T-cell (primary cell): ENCODE measurements around the gene CBX5. TPM values are rescaled to one million over a fixed set of nuclear protein-coding genes. Genes with fewer than 3 reads are reported as not detected.
A peak's percentile ranks its signal among the peaks of the same experiment; 100 is the strongest.

Experiments used
- ATAC-seq, 4 experiments: fragments of 200-7000 bp in 3 of 4; fragments of 150-1000 bp in 1 of 4; cut with Tn5 transposase; replicated peaks in 1 of 4; 1 replicate in 3 of 4; 2 replicates in 1 of 4; pipeline ENCODE4 v1.10.0; 2021; ENCODE audit warnings: moderate library complexity in 3 of 4, mild to moderate bottlenecking in 2 of 4, moderate number of reproducible peaks in 1 of 4
- CTCF ChIA-PET, 2 donors: fragments of 300-600 bp; sonication (Branson Sonifier 250); formaldehyde crosslinking; loops; one replicate each; lab custom pipeline; 2022; ENCODE audit warnings: antibody characterized with exemption in 2 of 2; lab: Charles Lee
- POLR2A ChIA-PET, 2 donors: fragments of 300-600 bp; sonication (Branson Sonifier 250); formaldehyde crosslinking; loops; one replicate each; lab custom pipeline; 2022; ENCODE audit warnings: antibody characterized with exemption in 2 of 2; lab: Charles Lee
- DNase-seq, 35 experiments: peaks; one replicate each; pipeline versions ENCODE4 v3.0.0 to v3.0.0-alpha.2; 2013 to 2023
- H3K27ac ChIP-seq: one replicate; pipeline ENCODE4 v1.5.1; 2013; ENCODE audit warnings: low read length
- H3K27me3 ChIP-seq, 2 experiments: replicated peaks in 1 of 2; 1 replicate in 1 of 2; 2 replicates in 1 of 2; pipeline versions ENCODE4 v1.6.1 to v1.7.0; 2013; ENCODE audit warnings: low read length in 1 of 2, mixed read lengths in 1 of 2; ENCODE audit not compliant: control insufficient read depth in 2 of 2, insufficient read depth in 2 of 2; ENCODE audit errors: extremely low read depth in 1 of 2
- H3K36me3 ChIP-seq, 2 donors: 1 replicate in 1 of 2; 2 replicates in 1 of 2; pipeline versions ENCODE4 v1.6.1 to v1.7.0; 2013; ENCODE audit warnings: low read length in 1 of 2; ENCODE audit not compliant: control insufficient read depth in 2 of 2, insufficient read depth in 1 of 2; ENCODE audit errors: extremely low read depth in 1 of 2
- H3K4me1 ChIP-seq, 2 experiments: 1 replicate in 1 of 2; 2 replicates in 1 of 2; pipeline versions ENCODE4 v1.6.1 to v1.7.0; 2013; ENCODE audit warnings: low read length in 2 of 2, mixed read lengths in 1 of 2; ENCODE audit not compliant: insufficient read depth in 2 of 2, control insufficient read depth in 1 of 2; ENCODE audit errors: extremely low read depth in 1 of 2
- H3K4me3 ChIP-seq, 2 donors: 1 replicate in 1 of 2; 2 replicates in 1 of 2; pipeline versions ENCODE4 v1.5.1 to v1.7.0; 2013; ENCODE audit warnings: mild to moderate bottlenecking in 2 of 2, low read length in 1 of 2, moderate library complexity in 1 of 2; ENCODE audit not compliant: control insufficient read depth in 1 of 2; ENCODE audit errors: extremely low read depth in 1 of 2
- H3K9me3 ChIP-seq: 2 replicates; pipeline ENCODE4 v1.7.0; 2013
- H3K27ac Mint-ChIP-seq, 2 donors: one replicate each; pipeline ENCODE4 v1.8.0; 2020 to 2021; ENCODE audit warnings: mild to moderate bottlenecking in 2 of 2, mixed read lengths in 2 of 2
- H3K27me3 Mint-ChIP-seq, 2 donors: one replicate each; pipeline ENCODE4 v1.8.0; 2021 to 2022; ENCODE audit warnings: mixed read lengths in 2 of 2
- H3K36me3 Mint-ChIP-seq: one replicate; pipeline ENCODE4 v1.8.0; 2021; ENCODE audit warnings: mixed read lengths
- H3K4me1 Mint-ChIP-seq, 3 donors: one replicate each; pipeline ENCODE4 v1.8.0; 2020 to 2022; ENCODE audit warnings: mixed read lengths in 3 of 3, mild to moderate bottlenecking in 1 of 3
- H3K4me3 Mint-ChIP-seq, 3 donors: one replicate each; pipeline ENCODE4 v1.8.0; 2020 to 2022; ENCODE audit warnings: mild to moderate bottlenecking in 3 of 3, mixed read lengths in 3 of 3, moderate library complexity in 3 of 3
- H3K9me3 Mint-ChIP-seq, 3 donors: one replicate each; pipeline ENCODE4 v1.8.0; 2020 to 2022; ENCODE audit warnings: mixed read lengths in 3 of 3
- WGBS: methylation state at CpG from one replicate; pipeline ENCODE4 v1.1.5; 2013; ENCODE audit warnings: missing lambda C conversion rate; ENCODE audit not compliant: insufficient coverage; 5-methylcytosine and 5-hydroxymethylcytosine counted together
- total RNA-seq, 35 experiments: library from RNA in 6 of 35; stranded (reverse) in 6 of 35; fragments of 120-200 nt in 1 of 35; gene quantifications; one replicate each; pipeline versions ENCODE4 v1.2.1 to v1.2.4 and lab custom pipeline; 2013 to 2026

The CBX5 gene
- total RNA-seq, 5 donors from 2014 or later (not counting 1 experiment from before 2014, with no cell fraction given), result 43.8 to 54.5 (median 47.1) TPM

- peaks cover 6 to 7% of the 10 kb centered on the region in 2 donors for H3K27me3 Mint-ChIP-seq
- H3K36me3 ChIP-seq, result no peaks in the 10 kb centered on the region
- peaks cover 11 to 14% of the 10 kb centered on the region in 2 experiments for H3K4me1 ChIP-seq
- H3K27ac ChIP-seq, result no peak overlapping the region
- CTCF ChIA-PET, result interaction anchor here in 1 of 2 donors (1.1 kb wide), 1 partner anchor 150 kb away, joined by 3 read pairs; no protein-coding TSS in a partner anchor
- no peak overlapping the region for H3K4me3 ChIP-seq
- H3K4me3 Mint-ChIP-seq, result no peak overlapping the region
- peaks cover 0 to 23% of the 10 kb centered on the region in 2 experiments for H3K27me3 ChIP-seq
- DNase-seq, result no peak
- WGBS, result 76% methylated on average over 4 of the region's 6 CpGs
- no peak overlapping the region for H3K27ac Mint-ChIP-seq
- peaks cover 10 to 22% (median 18%) of the 10 kb centered on the region in 3 donors for H3K4me1 Mint-ChIP-seq
- POLR2A ChIA-PET, result no interaction called here
- ATAC-seq, result no peak
- H3K36me3 Mint-ChIP-seq, result no peaks in the 10 kb centered on the region
- H3K9me3 ChIP-seq, result no peaks in the 10 kb centered on the region
- H3K9me3 Mint-ChIP-seq, result no peaks in the 10 kb centered on the region
Observed at GRCh38 chr12:54221402-54221984, 58.4 kb downstream of the CBX5 start.

DNA sequence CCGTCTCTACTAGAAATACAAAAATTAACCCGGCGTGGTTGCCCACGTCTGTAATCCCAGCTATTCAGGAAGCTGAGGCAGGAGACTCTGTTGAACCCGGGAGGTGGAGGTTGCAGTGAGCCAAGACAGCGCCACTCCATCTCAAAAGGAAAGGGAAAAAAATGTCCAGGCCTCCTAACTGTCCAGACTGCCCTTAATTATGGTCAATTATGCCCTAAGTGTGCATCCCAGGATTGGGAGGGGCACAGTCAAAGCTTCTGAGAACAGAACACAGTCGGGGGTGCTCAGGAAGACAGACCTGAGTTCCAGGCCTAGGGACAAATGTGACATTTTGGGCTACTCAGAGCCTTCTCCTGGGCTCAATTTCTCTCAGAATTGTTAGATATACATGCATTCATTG lies 59.4 kb downstream of the CBX5 start:
- H3K9me3 Mint-ChIP-seq, result no peaks in the 10 kb centered on the region

GRCh38 chr12:54220092-54220557 lies 59.8 kb downstream of the CBX5 start:
- no peaks in the 10 kb centered on the region for H3K36me3 Mint-ChIP-seq
- H3K4me1 Mint-ChIP-seq, result peaks cover 24 to 36% (median 31%) of the 10 kb centered on the region in 3 donors
- Histone ChIP-seq H3K27ac (no peak overlapping the region), H3K27me3 (peaks cover 0 to 23% of the 10 kb centered on the region in 2 experiments), H3K4me3 (no peak overlapping the region), H3K9me3 (no peaks in the 10 kb centered on the region), H3K4me1 (peaks cover 22 to 28% of the 10 kb centered on the region in 2 experiments), H3K36me3 (no peaks in the 10 kb centered on the region)
- peak in 3 of 4 experiments; percentile 20 to 47 (median 39) for ATAC-seq
- H3K4me3 Mint-ChIP-seq, result no peak overlapping the region
- H3K27ac Mint-ChIP-seq, result no peak overlapping the region
- no peaks in the 10 kb centered on the region for H3K9me3 Mint-ChIP-seq
- ChIA-PET CTCF (interaction anchor here (0.6 to 1.0 kb wide), 5 partner anchors 61 to 504 kb away, joined by 3 to 6 read pairs (median 4); no protein-coding TSS in a partner anchor), POLR2A (interaction anchor here in 1 of 2 donors (0.7 kb wide), 1 partner anchor 56 kb away, joined by 4 read pairs; no protein-coding TSS in a partner anchor)
- peaks cover 6 to 7% of the 10 kb centered on the region in 2 donors for H3K27me3 Mint-ChIP-seq
- DNase-seq, result peak in 31 of 35 experiments; percentile 21 to 77 (median 49)
- 83% methylated on average over 6 of the region's 8 CpGs for WGBS

More for the DNA sequence above, 59.4 kb downstream of the CBX5 start:
- Histone ChIP-seq H3K27ac (no peak overlapping the region), H3K4me1 (peaks cover 21 to 24% of the 10 kb centered on the region in 2 experiments), H3K36me3 (no peaks in the 10 kb centered on the region), H3K4me3 (no peak overlapping the region), H3K9me3 (no peaks in the 10 kb centered on the region), H3K27me3 (peaks cover 0 to 23% of the 10 kb centered on the region in 2 experiments)
- DNase-seq (no peak), ATAC-seq (no peak)
- CTCF ChIA-PET, result interaction anchor here (0.6 to 1.0 kb wide), 3 partner anchors 148 to 261 kb away, joined by 3 to 6 read pairs (median 5); no protein-coding TSS in a partner anchor
- WGBS, result 78% methylated on average over 6 of the region's 7 CpGs
- no peak overlapping the region for H3K4me3 Mint-ChIP-seq
- peaks cover 19 to 32% (median 27%) of the 10 kb centered on the region in 3 donors for H3K4me1 Mint-ChIP-seq
- POLR2A ChIA-PET, result no interaction called here
- peaks cover 6 to 7% of the 10 kb centered on the region in 2 donors for H3K27me3 Mint-ChIP-seq
- no peaks in the 10 kb centered on the region for H3K36me3 Mint-ChIP-seq
- no peak overlapping the region for H3K27ac Mint-ChIP-seq

- ChIA-PET CTCF (no interaction called here), POLR2A (no interaction called here)
- peaks cover 31 to 51% (median 42%) of the 10 kb centered on the region in 3 donors for H3K4me1 Mint-ChIP-seq
- H3K27ac ChIP-seq, result no peak overlapping the region
- no peaks in the 10 kb centered on the region for H3K36me3 ChIP-seq
- H3K27ac Mint-ChIP-seq, result no peak overlapping the region
- WGBS, result 45% methylated on average over 39 of the region's 39 CpGs
- peaks cover 6 to 10% of the 10 kb centered on the region in 2 donors for H3K27me3 Mint-ChIP-seq
- peak overlapping the region in 1 of 3 donors; percentile 35 for H3K4me3 Mint-ChIP-seq
- DNase-seq (no peak), ATAC-seq (no peak)
- peaks cover 0 to 24% of the 10 kb centered on the region in 2 experiments for H3K27me3 ChIP-seq
- no peaks in the 10 kb centered on the region for H3K9me3 ChIP-seq
- no peaks in the 10 kb centered on the region for H3K36me3 Mint-ChIP-seq
- H3K9me3 Mint-ChIP-seq, result no peaks in the 10 kb centered on the region
- peaks cover 25 to 39% of the 10 kb centered on the region in 2 experiments for H3K4me1 ChIP-seq
- no peak overlapping the region for H3K4me3 ChIP-seq
Observed at GRCh38 chr12:54217774-54218241, 62.1 kb downstream of the CBX5 start.

DNA sequence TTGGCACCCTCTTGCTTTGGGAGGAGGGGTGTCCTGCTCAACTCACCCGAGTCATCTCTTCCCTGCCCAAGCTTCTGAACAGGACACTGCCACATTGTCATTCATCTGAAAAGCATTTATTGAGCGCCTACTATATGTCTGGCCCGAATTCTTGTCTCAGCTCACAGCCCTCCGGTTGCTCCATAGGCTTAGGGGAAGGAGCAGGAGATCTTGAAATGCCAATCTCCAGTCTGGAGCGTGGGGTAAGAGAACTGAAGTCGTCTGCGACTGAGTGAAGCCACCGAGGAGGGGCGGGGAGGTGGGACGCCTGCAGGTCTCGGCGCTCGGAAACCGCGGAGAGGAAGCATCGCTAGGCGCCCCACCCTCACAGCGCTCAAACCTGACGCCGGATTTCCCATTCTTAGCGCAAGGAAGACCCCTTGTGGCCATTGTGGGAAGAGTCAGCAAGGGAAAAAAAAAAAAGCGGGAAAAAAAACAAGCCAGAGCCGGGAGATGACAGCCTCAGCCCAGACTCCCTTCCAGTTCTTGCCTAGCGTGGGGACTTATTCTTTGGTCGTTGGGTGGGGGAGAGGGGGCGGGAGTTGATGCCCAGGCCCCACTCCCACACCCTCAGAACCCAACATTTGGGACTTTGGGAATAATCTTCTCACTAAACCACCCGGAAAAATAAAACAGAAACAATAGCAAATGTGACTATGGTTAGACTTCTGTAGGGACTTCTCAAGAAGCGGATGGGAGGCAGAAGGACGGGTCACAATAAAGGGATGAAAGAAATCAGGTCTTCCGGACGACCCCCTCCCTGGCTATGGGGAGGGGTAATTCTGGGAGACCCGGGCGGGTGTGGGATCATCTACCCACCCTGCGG lies 62.9 kb downstream of the CBX5 start:
- Mint-ChIP-seq H3K4me1 (peaks cover 31 to 51% (median 42%) of the 10 kb centered on the region in 3 donors), H3K9me3 (no peaks in the 10 kb centered on the region), H3K36me3 (no peaks in the 10 kb centered on the region), H3K27me3 (peaks cover 6 to 12% of the 10 kb centered on the region in 2 donors), H3K4me3 (peak overlapping the region; percentile 73 to 87 (median 75)), H3K27ac (peak overlapping the region; percentile 73 to 80)
- Histone ChIP-seq H3K4me3 (peak overlapping the region; percentile 48 to 71), H3K27me3 (peaks cover 0 to 25% of the 10 kb centered on the region in 2 experiments), H3K36me3 (no peaks in the 10 kb centered on the region), H3K4me1 (peaks cover 25 to 39% of the 10 kb centered on the region in 2 experiments), H3K9me3 (no peaks in the 10 kb centered on the region), H3K27ac (peak overlapping the region; percentile 51)
- WGBS, result 5% methylated on average over 3 of the region's 34 CpGs
- ATAC-seq (peak; percentile 79 to 85 (median 80)), DNase-seq (peak; percentile 64 to 91 (median 77))
- ChIA-PET CTCF (interaction anchor here (0.6 to 3.3 kb wide), 11 partner anchors 10 to 213 kb away, joined by 3 to 14 read pairs (median 4); partner anchors contain the start of genes CBX5 (in 1 of the 2), HOXC5 (in 1 of the 2) and SMUG1 (in 1 of the 2)), POLR2A (no interaction called here)
